22Rv1 (cell line): ENCODE results near the gene CHAT.

Source experiments
- ZFX ChIP-seq: fragments of 450-650 bp; IDR thresholded peaks from 2 replicates; pipeline ENCODE4 v1.6.1; 2017; ENCODE audit warnings: antibody characterized with exemption, borderline replicate concordance
- TF ChIP-seq, protein P1 (sequence below): fragments of 450-650 bp; IDR thresholded peaks from 2 replicates; pipeline ENCODE4 v1.5.1; 2017; ENCODE audit warnings: mild to moderate bottlenecking

DNA sequence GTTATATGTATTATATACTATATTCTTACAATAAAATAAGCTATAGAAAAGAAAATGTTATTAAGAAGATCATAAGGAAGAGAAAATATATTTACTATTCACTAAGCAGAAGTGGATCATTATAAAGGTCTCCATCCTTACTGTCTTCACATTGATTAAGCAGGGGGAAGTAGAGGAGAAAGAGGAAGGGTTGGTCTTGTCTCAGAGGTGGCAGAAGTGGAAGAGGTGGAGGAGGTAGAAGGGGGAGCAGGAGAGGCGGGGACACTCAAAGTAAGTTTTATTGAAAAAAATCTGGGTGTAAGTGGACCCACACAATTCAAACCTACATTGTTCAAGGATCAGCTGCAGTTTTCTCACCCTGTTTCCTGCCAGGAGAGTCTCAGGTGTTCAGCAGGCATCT, 46.0 kb upstream of the CHAT start:
- TF ChIP-seq, protein P1, sequence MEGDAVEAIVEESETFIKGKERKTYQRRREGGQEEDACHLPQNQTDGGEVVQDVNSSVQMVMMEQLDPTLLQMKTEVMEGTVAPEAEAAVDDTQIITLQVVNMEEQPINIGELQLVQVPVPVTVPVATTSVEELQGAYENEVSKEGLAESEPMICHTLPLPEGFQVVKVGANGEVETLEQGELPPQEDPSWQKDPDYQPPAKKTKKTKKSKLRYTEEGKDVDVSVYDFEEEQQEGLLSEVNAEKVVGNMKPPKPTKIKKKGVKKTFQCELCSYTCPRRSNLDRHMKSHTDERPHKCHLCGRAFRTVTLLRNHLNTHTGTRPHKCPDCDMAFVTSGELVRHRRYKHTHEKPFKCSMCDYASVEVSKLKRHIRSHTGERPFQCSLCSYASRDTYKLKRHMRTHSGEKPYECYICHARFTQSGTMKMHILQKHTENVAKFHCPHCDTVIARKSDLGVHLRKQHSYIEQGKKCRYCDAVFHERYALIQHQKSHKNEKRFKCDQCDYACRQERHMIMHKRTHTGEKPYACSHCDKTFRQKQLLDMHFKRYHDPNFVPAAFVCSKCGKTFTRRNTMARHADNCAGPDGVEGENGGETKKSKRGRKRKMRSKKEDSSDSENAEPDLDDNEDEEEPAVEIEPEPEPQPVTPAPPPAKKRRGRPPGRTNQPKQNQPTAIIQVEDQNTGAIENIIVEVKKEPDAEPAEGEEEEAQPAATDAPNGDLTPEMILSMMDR = no peak
- no peak for TF ChIP-seq ZFX
